ENCODE results near the gene PRICKLE4.

The PRICKLE4 gene

DNA sequence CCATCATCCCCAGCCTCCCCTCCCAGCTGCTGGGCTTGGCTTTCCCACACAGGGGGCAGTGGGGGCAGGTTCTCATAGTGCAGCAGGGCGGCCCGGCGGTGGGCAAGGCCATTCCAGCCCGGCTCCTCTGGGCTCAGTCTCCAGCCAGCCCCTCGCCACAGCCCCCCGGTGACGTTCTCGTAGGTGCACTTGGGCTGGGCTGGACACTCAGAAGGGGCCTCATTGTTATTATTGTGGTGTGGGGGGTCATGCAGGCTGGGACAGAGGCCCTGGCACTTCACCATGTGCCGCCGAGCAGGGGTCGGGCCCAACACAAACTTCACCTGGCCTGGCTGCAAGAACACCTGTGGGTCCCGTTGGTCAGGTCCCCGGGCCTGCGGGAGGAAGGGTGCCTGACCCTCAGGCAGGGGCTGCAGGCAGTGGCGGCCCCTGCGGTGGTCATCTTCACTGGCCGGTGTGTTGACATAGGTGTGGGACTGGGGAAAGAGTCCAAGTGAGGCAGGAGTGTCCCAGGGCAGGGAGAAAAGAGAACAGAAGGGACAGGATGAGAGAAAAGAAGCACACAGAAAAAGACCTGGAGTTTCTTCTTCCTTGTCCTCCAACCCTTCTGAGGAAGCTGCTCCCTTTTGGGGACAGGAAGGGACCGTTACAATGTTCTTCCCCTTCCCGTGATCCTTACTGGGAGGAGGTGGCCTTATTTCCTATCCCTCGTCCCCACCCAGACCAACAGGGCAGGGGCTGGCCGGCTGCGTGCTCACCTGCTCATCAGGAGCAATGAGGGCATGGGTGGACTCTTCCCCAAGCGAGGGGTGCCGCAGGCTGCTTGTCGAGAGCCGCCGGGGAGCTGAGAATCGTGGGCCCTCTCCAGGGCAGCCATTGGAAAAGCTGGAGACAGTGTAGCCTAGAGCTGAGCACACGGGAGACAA is 9.3 kb upstream of the PRICKLE4 start:
- no peak for DNase-seq (ENCODE audit: low read depth)

DNA sequence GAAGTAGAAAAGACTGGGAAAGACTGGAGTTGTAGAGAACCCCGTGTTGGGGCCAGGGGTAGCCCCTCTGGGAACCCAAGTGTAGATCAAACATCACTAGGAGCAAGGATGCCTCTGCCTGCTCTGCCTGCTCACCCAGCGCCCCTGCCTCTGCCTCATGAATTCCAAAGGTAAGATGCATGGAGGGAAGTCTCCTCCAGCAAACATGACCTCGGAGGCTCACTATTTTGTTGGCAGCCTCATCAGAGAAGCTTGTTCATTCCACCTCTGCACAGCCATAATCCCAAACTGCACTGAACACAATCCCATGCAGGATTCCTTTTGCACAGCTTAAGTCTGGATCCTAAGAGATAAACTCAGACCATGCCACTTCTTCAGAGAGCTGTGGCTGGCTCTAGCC is 5.7 kb upstream of the PRICKLE4 start:
- no peak for DNase-seq (ENCODE audit: low read depth)

DNA sequence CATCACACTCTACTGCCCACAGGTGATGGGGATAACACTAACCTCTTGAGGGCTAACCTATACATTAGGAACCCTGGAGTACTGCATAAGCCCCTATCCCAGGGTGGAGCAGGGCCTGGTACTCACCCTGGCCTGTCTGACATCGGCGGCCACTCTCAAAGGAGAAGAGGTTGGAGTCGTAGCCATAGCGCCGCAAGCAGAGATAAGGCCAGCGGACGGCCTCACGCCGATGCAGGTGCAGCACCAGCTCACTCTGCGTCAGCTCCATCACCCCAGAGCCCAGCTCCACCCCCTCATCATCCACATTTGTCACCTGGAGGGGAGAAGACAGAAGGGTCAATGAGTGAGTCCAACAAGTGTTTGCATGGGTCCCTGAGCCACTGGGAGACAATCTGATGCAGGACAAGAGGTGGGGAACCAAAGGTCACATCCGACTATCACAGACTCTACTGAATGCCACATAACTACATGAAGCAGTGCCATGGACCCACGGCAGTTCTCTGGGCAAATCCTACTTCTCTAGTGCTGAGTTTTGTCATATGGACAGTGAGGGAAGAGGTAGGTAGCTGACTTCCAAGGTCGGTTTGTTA is 5.2 kb upstream of the PRICKLE4 start:
- no peak for DNase-seq (ENCODE audit: low read depth)

DNA sequence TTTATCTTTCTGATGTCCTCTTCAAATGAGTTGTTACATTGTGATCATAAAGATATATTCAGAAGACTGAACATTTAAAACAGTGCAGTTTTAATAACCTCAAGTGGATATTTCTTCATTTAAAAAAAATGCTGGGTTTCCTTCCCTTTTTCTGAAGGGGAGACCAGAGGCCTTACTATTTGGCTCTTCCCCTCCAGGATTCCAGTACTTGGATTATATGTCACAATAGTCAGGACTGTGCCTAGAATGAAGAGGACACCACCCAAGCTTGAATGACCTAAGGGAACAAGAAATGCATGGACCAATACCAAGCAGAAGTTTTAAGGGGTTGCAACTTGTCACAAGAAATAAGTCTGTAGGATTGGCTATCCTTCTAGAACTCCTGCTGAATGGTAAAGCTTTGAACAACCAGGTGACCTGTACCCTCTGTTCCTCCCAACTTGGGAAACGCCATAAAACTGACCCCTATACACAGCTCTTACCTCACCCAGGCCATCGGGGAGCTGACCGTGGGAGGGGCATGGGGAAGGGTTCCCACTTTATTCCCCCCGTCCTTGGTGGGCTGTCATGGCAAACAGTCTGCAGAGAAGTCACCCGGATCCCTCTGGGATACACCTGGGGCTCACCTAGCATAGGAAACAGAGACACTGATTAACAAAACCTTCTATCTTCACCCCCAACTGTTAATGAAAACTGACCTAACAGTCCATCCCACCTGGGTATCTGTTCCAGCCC is 2.9 kb upstream of the PRICKLE4 start:
- no peak for DNase-seq (ENCODE audit: low read depth)

DNA sequence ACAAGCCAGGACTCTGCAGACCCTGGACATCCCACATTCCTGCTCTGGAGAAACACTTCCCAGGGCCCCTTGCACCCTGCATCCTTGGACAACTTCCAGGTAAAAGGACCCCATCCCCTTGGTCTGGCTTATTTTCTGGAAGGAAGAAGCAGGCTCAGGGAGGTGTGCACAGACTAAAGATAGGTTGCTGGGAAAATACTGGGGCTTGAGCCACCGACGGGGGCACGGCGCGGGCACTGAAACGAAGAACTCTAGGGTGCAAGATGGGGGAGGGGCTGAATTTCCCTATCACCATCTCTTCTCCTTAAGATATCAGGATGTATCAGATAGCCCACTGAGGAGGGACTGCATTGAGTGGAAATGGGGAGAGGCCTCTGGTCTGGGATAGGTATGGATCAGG is 1.7 kb upstream of the PRICKLE4 start:
- DNase-seq (ENCODE audit: low read depth) = no peak

DNA sequence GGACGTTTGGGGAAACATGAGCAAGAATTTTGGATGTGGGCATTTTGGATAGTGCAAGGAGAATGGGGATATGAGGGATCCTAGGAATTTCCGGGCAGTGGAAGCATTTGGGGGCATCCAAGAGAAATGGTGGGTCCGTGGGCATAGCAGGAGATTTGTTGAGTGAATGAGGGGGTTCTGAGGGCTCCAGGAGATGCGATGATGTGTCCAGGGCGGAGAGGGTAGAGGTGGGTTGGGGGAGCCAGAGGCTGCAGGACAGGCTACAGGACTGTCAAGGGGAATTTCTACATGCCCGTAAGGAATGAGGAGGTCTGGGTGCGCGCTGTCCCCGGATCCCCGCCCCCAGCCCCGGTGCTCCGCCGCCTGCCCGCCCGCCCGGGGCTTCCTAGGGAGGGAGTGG is 1.2 kb upstream of the PRICKLE4 start:
- DNase-seq (ENCODE audit: low read depth) = no peak

DNA sequence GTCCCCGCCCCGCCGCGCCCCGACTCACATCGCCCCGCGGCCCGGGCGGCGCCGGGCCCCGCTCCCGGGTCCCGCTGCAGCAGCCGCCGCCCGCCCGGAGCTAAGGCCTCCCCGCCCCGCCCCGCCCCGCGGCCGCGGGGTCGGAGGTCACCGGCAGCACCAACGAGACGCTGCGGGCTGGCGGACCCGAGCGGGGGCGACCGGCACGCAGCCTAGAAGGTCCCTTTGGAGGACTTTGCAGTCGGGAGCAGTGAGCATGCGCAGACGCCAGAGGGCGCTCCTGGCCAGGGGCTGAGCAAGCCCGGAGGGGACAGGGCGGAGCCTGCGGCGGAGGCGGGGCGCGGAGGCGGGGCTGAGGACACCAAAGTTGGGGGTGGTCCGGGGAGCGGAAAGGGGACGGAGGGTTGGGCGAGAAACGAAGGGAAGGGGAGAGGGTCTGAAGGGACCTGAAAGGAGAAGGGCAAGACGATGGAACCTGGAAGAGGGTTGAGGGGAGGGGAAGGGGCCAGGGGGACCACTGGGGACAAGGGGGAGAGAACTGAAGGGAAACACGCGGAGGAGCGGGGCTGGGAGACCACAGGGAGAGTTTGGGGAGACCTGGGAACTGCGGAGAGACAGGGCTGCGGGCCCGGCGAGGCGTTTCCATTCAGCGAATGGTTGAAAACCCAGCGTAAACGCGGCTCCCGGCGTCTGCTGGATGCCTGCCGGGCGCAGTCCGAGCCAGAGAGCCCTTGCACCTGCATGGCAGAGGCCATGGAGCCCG is 613 bp upstream of the PRICKLE4 start, which contains the start of gene FRS3:
FRS3 (minus strand) TSS at position 113 of the 763 bp plus-strand sequence. CDS start 2,913 bp downstream, outside the sequence.
- DNase-seq (ENCODE audit: low read depth) = peak; percentile 90

DNA sequence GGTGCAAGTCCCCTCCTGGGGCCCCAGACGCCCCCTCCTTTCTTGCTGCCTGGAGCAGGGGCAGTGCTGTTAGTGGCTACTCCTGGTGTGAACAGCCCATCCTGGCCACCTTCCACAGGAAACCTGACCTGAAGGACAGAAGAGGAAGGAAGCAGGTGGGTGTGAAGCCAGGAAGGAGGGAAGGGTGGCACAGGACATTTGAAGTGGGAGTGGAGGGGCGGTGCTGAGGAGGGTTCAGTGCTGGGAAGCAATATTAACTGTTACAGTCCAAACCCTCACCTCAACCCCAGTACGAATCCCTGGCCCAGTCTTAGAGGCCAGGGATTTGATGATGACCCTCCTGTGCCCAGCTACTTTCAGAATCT is 766 bp downstream of the PRICKLE4 start:
- no peak for DNase-seq (ENCODE audit: low read depth)

DNA sequence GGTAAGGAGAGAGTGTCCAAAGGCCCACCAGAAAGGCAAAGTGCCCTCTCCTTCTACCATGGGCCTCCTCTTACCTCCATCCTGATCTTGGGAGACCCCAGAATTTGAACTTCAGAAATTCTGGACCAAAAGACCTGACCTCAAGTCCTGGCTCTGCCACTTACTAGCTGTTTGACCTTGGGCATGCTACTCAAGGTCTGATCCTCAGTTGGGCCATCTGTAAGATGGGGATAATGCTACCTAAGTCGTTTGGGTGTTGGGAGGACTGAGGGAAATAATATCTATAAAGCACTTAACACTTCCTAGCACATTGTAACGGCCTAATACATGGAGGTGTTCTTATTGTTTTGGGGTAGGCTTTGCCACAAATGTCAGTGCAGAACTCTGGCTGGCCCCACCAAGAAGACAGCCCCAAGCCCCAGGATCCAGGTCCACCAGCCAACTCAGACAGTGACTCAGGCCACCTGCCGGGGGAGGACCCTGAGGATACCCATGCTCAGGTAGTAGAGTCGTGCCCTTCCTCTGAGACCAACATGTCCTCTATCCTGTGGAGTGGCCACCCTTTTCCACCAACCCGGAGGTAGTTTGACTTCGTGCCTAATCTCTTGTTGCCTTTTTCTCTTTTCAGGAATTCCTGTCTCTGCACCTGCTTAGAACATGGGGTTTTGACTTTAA is 2.7 kb downstream of the PRICKLE4 start:
- DNase-seq (ENCODE audit: low read depth) = no peak

DNA sequence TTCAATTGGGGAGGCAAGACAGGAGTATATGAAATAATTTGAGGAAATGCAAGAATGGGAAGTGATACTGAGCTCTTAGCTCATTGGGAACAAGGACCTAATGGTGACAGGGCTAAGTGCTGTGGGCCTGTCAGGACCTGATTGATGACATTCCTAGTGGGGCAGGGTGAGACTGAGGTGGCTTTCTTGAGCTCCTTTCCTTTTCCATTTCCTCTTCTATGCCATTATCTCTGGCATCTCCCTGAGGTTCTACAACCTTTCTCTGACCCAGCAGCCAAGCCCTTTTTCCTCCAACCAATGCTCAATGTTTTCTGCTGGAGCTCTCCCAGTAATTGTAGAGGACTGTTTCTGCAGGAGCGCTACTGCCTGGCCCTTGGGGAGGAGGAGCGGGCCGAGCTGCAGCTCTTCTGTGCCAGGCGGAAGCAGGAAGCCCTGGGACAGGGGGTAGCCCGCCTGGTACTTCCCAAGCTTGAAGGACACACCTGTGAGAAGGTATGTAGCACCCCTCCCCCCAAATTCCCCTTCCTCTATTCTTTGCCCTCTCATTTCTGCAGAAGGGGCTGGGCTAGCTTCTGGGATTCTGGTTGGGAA is 4.1 kb downstream of the PRICKLE4 start:
- DNase-seq (ENCODE audit: low read depth) = no peak

DNA sequence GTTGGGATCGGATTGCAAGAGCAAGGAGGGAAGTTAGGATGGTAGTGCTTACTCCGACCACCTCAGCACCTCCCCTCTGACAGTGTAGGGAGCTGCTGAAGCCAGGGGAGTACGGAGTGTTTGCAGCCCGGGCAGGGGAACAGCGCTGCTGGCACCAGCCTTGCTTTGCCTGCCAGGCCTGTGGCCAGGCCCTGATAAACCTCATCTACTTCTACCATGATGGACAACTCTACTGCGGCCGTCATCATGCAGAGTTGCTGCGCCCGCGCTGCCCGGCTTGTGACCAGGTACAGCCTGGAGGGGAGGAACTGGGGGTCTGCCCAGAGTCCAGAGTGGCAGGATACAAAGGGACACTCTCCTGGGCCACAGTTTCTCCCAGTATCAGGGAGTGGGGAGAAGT is 4.7 kb downstream of the PRICKLE4 start:
- no peak for DNase-seq (ENCODE audit: low read depth)

DNA sequence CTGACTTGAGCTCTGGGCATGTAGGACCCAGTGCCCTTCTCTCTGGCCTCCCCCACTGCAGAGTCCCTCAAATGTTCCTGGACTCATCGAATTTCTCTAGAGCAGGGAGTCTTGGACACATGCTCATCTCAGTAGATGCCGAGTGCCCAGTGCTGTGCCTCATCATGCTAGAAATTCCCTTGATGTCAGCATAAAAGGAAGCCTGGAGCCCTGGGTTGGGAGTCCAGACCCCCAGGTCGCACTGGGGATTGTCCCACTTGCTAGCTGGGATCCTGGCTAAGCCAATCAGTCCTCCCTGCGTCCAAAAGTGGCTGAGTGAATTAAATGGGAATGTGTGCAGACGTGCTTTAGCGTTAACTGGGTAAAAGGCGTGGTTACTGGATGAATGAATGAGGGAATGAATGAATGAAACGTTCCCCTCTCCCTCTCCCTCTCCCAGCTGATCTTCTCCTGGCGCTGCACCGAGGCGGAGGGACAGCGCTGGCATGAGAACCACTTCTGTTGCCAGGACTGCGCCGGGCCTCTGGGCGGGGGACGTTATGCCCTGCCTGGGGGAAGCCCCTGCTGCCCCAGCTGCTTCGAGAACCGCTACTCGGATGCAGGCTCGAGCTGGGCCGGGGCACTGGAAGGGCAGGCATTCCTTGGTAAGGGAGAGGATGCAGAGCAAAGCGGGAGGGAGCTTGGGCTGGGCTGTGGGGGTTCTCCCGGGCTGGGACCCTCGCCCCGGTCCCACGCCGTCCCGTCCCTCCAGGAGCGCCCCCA is 5.3 kb downstream of the PRICKLE4 start:
- no peak for DNase-seq (ENCODE audit: low read depth)

DNA sequence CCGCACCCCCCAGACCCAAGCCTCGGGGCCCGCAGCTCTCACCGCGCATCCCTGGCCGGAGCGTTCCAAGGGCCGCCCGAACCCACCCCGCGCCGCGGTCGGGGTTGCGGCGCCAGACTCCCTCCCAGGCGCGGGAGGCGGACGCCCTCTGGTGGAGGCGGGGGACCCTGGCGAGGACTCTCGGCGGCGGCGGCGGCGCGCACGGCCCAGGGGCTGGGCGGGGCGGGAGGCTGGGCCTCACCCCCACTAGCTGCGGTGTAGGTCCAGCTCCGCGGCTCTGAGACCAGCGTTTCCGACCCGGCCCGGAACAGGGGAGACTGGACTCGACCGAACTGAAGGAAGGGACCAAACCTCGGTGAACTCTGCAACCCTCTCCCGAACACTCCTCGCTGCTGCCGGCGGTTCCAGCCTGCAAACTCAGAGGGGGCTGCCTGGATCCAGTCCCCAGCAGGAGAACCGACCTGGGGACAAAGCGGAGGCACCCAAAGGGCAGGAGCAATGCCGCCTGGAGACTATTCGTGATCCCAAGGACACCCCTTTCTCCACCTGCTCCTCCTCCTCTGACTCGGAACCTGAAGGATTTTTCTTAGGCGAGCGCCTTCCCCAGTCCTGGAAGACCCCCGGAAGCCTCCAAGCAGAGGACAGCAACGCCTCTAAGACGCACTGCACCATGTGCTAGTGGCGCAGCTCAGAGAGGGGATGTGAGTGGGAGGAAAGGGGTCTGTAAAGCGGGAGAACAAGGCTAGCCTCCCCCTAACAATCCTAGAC is 6.1 kb downstream of the PRICKLE4 start:
- DNase-seq (ENCODE audit: low read depth) = no peak

DNA sequence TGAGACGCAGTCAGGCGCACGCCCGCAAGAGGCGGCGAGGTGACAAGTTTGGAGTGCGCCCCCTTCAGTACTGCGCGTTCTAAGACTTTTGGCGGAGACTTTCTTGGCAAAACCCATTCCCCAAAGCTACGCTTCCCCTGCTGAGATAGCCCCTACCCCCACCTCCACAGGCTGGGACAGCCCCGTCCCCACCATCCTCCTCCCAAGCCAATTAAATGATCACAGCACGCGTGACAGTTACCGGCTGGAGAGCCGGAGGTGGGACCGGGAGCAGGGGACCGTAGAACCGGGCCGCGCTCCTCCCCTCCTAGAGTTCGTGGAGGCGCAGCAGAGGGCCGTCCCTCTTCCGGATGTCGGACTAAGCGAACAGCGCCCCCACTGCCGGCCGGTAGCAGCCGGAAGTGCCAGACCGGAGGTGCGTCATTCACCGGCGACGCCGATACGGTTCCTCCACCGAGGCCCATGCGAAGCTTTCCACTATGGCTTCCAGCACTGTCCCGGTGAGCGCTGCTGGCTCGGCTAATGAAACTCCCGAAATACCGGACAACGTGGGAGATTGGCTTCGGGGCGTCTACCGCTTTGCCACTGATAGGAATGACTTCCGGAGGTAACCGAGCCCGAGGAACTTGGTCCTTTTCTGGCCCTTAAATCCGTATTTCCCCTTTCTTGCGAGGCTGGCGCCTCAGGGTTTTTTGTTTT is 6.8 kb downstream of the PRICKLE4 start, which contains the start of gene TOMM6:
TOMM6 (plus strand) TSS at position 476 of the 699 bp plus-strand sequence; CDS start at position 480, 4 bp downstream.
- DNase-seq (ENCODE audit: low read depth) = peak; percentile 87

DNA sequence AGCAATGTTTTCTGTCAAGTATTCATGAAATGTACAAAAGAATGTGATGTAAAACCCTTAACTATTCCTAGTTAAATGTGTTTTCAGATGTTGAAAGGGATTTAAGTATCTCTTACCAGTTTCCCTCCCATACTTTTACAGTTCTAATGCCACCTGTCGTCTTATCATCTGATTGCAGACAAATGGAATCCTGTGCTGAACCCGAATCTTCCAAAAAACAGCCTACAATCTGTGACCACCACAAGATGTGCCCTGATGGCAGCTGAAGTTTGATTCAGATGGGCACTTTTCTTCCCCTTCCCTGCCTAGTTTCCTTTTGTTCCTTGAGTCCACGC is 8.8 kb downstream of the PRICKLE4 start:
- no peak for DNase-seq (ENCODE audit: low read depth)

DNA sequence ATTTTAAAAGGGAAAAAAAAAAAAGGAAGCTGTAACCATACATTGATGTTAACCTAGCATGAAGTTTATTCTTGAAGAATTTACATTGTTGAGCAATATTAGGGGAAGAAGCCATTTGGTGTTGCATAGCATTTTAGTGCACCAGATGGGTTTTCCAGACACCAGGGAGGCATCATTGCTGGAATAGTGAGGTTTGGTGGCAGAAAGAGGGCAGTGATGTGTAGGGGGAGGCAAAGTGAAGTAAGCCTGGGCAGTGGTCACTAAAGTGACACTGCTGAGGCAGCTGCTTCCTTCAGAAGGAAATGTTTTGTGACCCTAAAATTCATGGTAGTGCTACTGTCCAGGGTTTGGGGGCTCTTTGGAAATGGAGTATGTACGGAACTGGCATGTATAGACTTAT is 9.5 kb downstream of the PRICKLE4 start:
- DNase-seq (ENCODE audit: low read depth) = no peak

DNA sequence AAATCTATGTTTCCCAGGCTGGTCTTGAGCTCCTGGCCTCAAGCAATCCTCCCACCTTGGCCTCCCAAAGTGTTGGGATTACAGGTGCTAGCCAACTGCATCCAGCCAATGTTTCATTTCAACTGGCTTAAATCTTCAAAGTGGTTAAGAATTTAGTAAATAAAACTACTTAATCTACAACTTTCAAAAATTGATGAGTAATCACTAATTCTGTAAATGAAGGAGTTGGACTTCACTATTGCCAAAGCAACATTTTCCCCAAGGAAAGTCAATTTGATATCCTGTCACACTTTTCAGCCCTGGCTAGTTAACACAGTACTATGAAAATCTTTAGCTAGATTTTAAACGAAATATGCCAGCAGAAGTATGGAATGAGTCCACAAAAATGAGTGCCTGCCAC is 10.7 kb downstream of the PRICKLE4 start:
- no peak for DNase-seq (ENCODE audit: low read depth)

DNA sequence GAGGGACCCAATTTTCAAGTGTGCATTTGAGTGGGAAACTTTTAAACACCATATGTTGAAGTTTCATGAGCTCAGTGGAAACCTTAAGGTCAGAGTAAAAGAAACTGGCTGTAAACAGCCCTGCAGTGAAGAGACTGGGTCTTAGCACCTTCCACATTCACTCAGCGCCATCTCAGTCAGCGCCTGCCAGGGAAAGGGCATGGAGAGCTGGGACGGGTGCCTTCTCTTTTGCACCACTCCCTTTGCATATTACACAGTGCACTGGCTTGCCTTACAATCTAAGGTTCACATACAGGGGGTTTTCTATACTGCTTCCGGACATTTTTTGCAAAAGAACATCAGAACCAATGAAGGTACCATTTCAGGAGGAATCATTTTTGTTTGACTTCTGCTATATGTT is 11.4 kb downstream of the PRICKLE4 start:
- no peak for DNase-seq (ENCODE audit: low read depth)

DNA sequence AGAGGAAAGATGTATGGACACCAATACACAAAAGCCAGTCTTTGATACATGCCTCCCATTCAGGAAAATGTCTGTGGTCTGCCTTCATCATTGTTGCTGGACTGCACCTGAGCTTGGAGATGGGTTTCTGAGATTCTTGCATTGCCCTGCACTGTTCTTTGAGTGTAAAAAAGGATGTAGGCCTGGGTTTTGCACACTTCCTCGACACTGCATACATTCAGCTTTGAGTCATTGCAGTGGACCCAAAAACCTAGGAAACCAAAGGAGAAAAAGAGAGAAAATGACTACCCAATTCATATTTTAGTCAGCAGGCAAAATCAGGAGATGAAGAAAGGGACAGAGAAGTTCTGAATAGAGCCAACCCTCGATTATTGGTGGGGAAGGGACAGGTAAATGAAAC is 15.9 kb downstream of the PRICKLE4 start:
- DNase-seq (ENCODE audit: low read depth) = no peak
